SW 1271 (cell line): Measurements from ENCODE around the gene SPC24.
"Not testable (repeated sequence)": the region's sequence is repeated elsewhere in the genome, so short reads cannot be mapped to it uniquely, and the experiment has no call there.

Source experiments
- DNase-seq, 2 experiments: peaks; one replicate each; lab custom pipeline; 2025; lab: John Stamatoyannopoulos, UW

SPC24 gene

GRCh38 chr19:11192957-11193939 lies 37.7 kb upstream of the SPC24 start:
- DNase-seq: no peak

- no peak for DNase-seq
Measured at GRCh38 chr19:11191934-11192333, 36.4 kb upstream of the SPC24 start.

- peak in 1 of 2 experiments; percentile 55 for DNase-seq
Measured at GRCh38 chr19:11191273-11191755, 35.7 kb upstream of the SPC24 start.

- no peak for DNase-seq
Measured at GRCh38 chr19:11190501-11190900, 34.9 kb upstream of the SPC24 start.

GRCh38 chr19:11187441-11187840 lies 31.9 kb upstream of the SPC24 start:
- no peak for DNase-seq

- DNase-seq: no peak
Measured at GRCh38 chr19:11182994-11183393, 27.4 kb upstream of the SPC24 start.

GRCh38 chr19:11181488-11181887 lies 25.9 kb upstream of the SPC24 start:
- DNase-seq: no peak

GRCh38 chr19:11180975-11181374 lies 25.4 kb upstream of the SPC24 start:
- not testable (repeated sequence) for DNase-seq

- no peak for DNase-seq
Measured at GRCh38 chr19:11180346-11180745, 24.8 kb upstream of the SPC24 start.

- DNase-seq: no peak
Measured at GRCh38 chr19:11179716-11180297, 24.2 kb upstream of the SPC24 start.

- not testable (repeated sequence) for DNase-seq
Measured at GRCh38 chr19:11179145-11179465, 23.5 kb upstream of the SPC24 start.

- DNase-seq: no peak
Measured at GRCh38 chr19:11177592-11177991, 22.0 kb upstream of the SPC24 start.

GRCh38 chr19:11176466-11177193 lies 21.0 kb upstream of the SPC24 start:
- DNase-seq: no peak

GRCh38 chr19:11175920-11176319 lies 20.3 kb upstream of the SPC24 start:
- no peak for DNase-seq

- DNase-seq: no peak
Measured at GRCh38 chr19:11174336-11174735, 18.8 kb upstream of the SPC24 start.

- no peak for DNase-seq
Measured at GRCh38 chr19:11173516-11174155, 18.1 kb upstream of the SPC24 start.

- DNase-seq: no peak
Measured at GRCh38 chr19:11172576-11172975, 17.0 kb upstream of the SPC24 start.

- no peak for DNase-seq
Measured at GRCh38 chr19:11171144-11171543, 15.6 kb upstream of the SPC24 start.

- no peak for DNase-seq
Measured at GRCh38 chr19:11169896-11170678, 14.5 kb upstream of the SPC24 start.

- peak; percentile 77 to 84 for DNase-seq
Measured at GRCh38 chr19:11168568-11168967, 13.0 kb upstream of the SPC24 start.
